ENCODE results near the gene RNFT2. TPM values are rescaled to one million over a fixed set of nuclear protein-coding genes. Genes with fewer than 3 reads are reported as not detected.

The RNFT2 gene
- total RNA-seq, 1 experiment from 2014 or later: 29.5 TPM

GRCh38 chr12:116838365-116838764 lies 100.2 kb downstream of the RNFT2 start:
- no CpG with 5 or more reads among the region's 4 CpGs for WGBS (ENCODE audit: extremely low coverage, insufficient read length, low lambda C conversion rate)
- H3K79me1 ChIP-seq (ENCODE audit: insufficient read depth, low read depth, low read length, poor library complexity, severe bottlenecking): no peaks in the 10 kb centered on the region
- no peak for DNase-seq

More at GRCh38 chr12:116838365-116838764, 100.2 kb downstream of the RNFT2 start:
- no peaks in the 10 kb centered on the region for H3K23me2 ChIP-seq (ENCODE audit: insufficient read length, low read depth, low read length, poor library complexity, severe bottlenecking)
- H3K4me2 ChIP-seq (ENCODE audit: insufficient read depth, insufficient read length, low read length): no peak overlapping the region
- H3K4ac ChIP-seq (ENCODE audit: low read depth, low read length): no peak overlapping the region
- H2BK12ac ChIP-seq (ENCODE audit: insufficient read length, low read depth, low read length): no peak overlapping the region
- Mint-ChIP-seq H3K4me1 (peaks cover 4 to 6% of the 10 kb centered on the region in 2 experiments), H3K27ac (no peak overlapping the region), H3K27me3 (ENCODE audit: low read depth) (no peaks in the 10 kb centered on the region), H3K4me3 (no peak overlapping the region), H3K9me3 (no peaks in the 10 kb centered on the region), H3K36me3 (ENCODE audit: insufficient read depth in 1 of 3, low read depth in 3 of 3) (peaks cover 2 to 24% (median 23%) of the 10 kb centered on the region in 3 experiments; a peak in 6 of 7 replicates)
- no peak overlapping the region for H2AFZ ChIP-seq (ENCODE audit: low read length)
- H3K27ac ChIP-seq (ENCODE audit: insufficient read length, low read depth, low read length): no peak overlapping the region
- no peak overlapping the region for H3K56ac ChIP-seq (ENCODE audit: insufficient read length, low read depth, low read length)
- H2AK5ac ChIP-seq (ENCODE audit: insufficient read length, low read length): no peak overlapping the region
- no peak overlapping the region for H2BK15ac ChIP-seq (ENCODE audit: low read depth, low read length)
- no peak overlapping the region for H3K9ac ChIP-seq (ENCODE audit: extremely low read depth, insufficient read length, low read length)
- H2BK5ac ChIP-seq (ENCODE audit: insufficient read length, low read length): no peak overlapping the region
- H3K14ac ChIP-seq (ENCODE audit: insufficient read depth, low read length): no peak overlapping the region
- no peak overlapping the region for H4K5ac ChIP-seq (ENCODE audit: insufficient read length, low read depth, low read length)
- H3K79me2 ChIP-seq (ENCODE audit: insufficient read depth, low read length): no peaks in the 10 kb centered on the region
- H3T11ph ChIP-seq (ENCODE audit: low read length): no peak overlapping the region
- no peaks in the 10 kb centered on the region for H3K4me1 ChIP-seq (ENCODE audit: insufficient read depth, low read length)
- no peak overlapping the region for H4K8ac ChIP-seq (replicated peaks; ENCODE audit: insufficient read length, low read depth, low read length)
- no peaks in the 10 kb centered on the region for H3K27me3 ChIP-seq (ENCODE audit: insufficient read depth, low read length)
- peaks cover 3% of the 10 kb centered on the region for H4K20me1 ChIP-seq (ENCODE audit: control insufficient read depth, insufficient read depth, insufficient read length)
- no peak overlapping the region for H2BK20ac ChIP-seq (ENCODE audit: low read depth, low read length, poor library complexity, severe bottlenecking)
- no peaks in the 10 kb centered on the region for H3K9me3 ChIP-seq (ENCODE audit: control insufficient read depth, low read depth, low read length)
- H2BK120ac ChIP-seq (ENCODE audit: low read depth, low read length, poor library complexity, severe bottlenecking): no peak overlapping the region
- H3K23ac ChIP-seq (ENCODE audit: insufficient read length, low read depth, low read length): no peak overlapping the region
- TF ChIP-seq, protein P1, sequence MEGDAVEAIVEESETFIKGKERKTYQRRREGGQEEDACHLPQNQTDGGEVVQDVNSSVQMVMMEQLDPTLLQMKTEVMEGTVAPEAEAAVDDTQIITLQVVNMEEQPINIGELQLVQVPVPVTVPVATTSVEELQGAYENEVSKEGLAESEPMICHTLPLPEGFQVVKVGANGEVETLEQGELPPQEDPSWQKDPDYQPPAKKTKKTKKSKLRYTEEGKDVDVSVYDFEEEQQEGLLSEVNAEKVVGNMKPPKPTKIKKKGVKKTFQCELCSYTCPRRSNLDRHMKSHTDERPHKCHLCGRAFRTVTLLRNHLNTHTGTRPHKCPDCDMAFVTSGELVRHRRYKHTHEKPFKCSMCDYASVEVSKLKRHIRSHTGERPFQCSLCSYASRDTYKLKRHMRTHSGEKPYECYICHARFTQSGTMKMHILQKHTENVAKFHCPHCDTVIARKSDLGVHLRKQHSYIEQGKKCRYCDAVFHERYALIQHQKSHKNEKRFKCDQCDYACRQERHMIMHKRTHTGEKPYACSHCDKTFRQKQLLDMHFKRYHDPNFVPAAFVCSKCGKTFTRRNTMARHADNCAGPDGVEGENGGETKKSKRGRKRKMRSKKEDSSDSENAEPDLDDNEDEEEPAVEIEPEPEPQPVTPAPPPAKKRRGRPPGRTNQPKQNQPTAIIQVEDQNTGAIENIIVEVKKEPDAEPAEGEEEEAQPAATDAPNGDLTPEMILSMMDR (conservative IDR thresholded peaks at IDR 0.05): no peak
- no peak overlapping the region for H4K91ac ChIP-seq (ENCODE audit: insufficient read length, low read depth, low read length)
- no peak overlapping the region for H3K18ac ChIP-seq (ENCODE audit: insufficient read length, low read depth, low read length)

Measured in H9 (cell line).